Sigmoid colon (tissue), 4 donors: ENCODE results near the gene RPTOR.
A peak's percentile ranks its signal among the peaks of the same experiment; 100 is the strongest.

Experiments used
- EP300 ChIP-seq, 4 donors: sonication (generic); formaldehyde crosslinking; IDR thresholded peaks; one replicate each; pipeline ENCODE4 v1.6.1; 2017; ENCODE audit warnings: antibody characterized with exemption in 4 of 4
- POLR2A ChIP-seq, 2 donors: fragments of 450-650 bp; IDR thresholded peaks; one replicate each; pipeline ENCODE4 v1.6.1; 2016; ENCODE audit warnings: antibody characterized with exemption in 2 of 2, mild to moderate bottlenecking in 2 of 2, moderate library complexity in 2 of 2
- TF ChIP-seq, protein P1 (sequence below), 4 experiments: fragments of 450-650 bp in 3 of 4; fragments of 200-600 bp in 1 of 4; IDR thresholded peaks; one replicate each; pipeline ENCODE4 v1.5.1; 2016 to 2019; ENCODE audit warnings: antibody characterized with exemption in 4 of 4, mild to moderate bottlenecking in 3 of 4, moderate library complexity in 2 of 4

DNA sequence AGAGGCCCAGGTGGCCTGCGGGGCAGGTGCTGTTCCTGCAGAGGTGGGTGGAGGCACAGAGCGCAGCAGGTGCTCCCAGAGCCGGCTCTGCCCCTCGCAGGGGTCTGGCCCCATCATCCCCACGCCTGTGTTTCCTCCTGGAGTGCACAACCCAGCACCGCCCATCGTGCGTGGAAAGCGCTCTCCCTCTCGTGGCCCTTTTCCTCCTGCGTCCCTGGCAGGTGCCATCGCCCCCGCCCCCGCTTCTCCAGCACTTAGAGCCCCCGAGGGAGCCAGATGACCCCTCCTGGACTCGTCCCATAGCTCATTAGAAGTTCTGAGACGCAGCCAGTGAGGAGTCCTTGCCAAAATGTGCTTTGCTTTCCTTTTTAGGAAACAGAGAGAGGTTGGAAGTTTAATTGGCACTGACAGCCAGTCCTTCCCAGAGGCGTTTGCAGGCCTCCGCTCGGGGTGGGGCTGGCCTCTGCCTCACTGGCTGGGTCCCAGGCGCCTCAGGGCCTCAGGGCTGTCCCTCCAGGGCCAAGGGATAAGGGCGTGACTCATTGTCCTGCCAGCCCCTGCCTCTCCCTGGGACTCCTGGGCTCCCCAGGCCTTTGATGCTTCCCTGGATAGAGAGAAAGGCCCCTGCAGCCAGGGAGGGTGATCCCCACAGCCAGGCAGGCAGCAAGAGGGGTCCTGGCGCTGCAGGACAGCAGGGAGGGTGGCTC, 414.8 kb downstream of the RPTOR start:
- TF ChIP-seq, protein P1, sequence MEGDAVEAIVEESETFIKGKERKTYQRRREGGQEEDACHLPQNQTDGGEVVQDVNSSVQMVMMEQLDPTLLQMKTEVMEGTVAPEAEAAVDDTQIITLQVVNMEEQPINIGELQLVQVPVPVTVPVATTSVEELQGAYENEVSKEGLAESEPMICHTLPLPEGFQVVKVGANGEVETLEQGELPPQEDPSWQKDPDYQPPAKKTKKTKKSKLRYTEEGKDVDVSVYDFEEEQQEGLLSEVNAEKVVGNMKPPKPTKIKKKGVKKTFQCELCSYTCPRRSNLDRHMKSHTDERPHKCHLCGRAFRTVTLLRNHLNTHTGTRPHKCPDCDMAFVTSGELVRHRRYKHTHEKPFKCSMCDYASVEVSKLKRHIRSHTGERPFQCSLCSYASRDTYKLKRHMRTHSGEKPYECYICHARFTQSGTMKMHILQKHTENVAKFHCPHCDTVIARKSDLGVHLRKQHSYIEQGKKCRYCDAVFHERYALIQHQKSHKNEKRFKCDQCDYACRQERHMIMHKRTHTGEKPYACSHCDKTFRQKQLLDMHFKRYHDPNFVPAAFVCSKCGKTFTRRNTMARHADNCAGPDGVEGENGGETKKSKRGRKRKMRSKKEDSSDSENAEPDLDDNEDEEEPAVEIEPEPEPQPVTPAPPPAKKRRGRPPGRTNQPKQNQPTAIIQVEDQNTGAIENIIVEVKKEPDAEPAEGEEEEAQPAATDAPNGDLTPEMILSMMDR (IDR thresholded peaks at IDR 0.05) = no peak
- TF ChIP-seq POLR2A (IDR thresholded peaks at IDR 0.05) (no peak), EP300 (IDR thresholded peaks at IDR 0.05) (peak in 3 of 4 donors; percentile 53 to 85 (median 77))
